ENCODE measurements around the gene GOLGA6L26.
"Not testable (repeated sequence)": the region's sequence is repeated elsewhere in the genome, so short reads cannot be mapped to it uniquely, and the experiment has no call there.

DNA sequence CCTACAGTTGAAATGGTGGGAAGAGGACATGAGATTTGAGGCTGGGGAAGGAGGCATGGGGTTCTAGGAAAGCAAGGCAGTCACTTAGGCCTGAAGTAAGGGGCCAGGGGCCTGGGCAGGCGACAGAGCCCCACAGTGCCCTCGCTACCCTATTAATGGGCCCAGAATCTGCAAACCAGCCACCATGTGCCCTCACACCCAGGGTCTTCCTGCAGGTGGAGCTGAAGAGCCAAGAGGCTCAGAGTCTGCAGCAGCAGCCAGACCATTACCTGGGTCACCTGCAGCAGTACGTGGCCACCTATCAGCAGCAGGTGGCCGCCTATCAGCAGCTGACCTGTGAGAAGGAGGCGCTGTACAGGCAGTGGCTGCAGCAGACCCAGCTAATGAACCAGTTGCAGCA, 28.6 kb upstream of the GOLGA6L26 start:
- TF ChIP-seq, protein P1, sequence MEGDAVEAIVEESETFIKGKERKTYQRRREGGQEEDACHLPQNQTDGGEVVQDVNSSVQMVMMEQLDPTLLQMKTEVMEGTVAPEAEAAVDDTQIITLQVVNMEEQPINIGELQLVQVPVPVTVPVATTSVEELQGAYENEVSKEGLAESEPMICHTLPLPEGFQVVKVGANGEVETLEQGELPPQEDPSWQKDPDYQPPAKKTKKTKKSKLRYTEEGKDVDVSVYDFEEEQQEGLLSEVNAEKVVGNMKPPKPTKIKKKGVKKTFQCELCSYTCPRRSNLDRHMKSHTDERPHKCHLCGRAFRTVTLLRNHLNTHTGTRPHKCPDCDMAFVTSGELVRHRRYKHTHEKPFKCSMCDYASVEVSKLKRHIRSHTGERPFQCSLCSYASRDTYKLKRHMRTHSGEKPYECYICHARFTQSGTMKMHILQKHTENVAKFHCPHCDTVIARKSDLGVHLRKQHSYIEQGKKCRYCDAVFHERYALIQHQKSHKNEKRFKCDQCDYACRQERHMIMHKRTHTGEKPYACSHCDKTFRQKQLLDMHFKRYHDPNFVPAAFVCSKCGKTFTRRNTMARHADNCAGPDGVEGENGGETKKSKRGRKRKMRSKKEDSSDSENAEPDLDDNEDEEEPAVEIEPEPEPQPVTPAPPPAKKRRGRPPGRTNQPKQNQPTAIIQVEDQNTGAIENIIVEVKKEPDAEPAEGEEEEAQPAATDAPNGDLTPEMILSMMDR (IDR thresholded peaks at IDR 0.05; ENCODE audit: low read depth, low read length, missing input control): not testable (repeated sequence)
- not testable (repeated sequence) for TF ChIP-seq GABPA (IDR thresholded peaks at IDR 0.05 in 1 of 2, conservative IDR thresholded peaks at IDR 0.05 in 1 of 2); JUND (IDR thresholded peaks at IDR 0.05)
- TF ChIP-seq, protein P2, sequence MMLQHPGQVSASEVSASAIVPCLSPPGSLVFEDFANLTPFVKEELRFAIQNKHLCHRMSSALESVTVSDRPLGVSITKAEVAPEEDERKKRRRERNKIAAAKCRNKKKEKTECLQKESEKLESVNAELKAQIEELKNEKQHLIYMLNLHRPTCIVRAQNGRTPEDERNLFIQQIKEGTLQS (IDR thresholded peaks at IDR 0.05): not testable (repeated sequence)

All from liver (tissue), 3 donors.